HepG2 (cell line): ENCODE measurements around the gene MPIG6B. TPM values are rescaled to one million over a fixed set of nuclear protein-coding genes. Genes with fewer than 3 reads are reported as not detected.

Source experiments
- CREB3 ChIP-seq: sonication (generic); formaldehyde crosslinking; IDR thresholded peaks from 2 replicates; pipeline ENCODE4 v1.5.0; 2020; ENCODE audit warnings: missing genetic modification reagents
- E2F1 ChIP-seq: sonication (generic); formaldehyde crosslinking; IDR thresholded peaks from 2 replicates; pipeline ENCODE4 v1.5.0; 2020; ENCODE audit warnings: missing genetic modification reagents
- HIC2 ChIP-seq: sonication (generic); formaldehyde crosslinking; IDR thresholded peaks from 2 replicates; pipeline ENCODE4 v1.9.0; 2022; ENCODE audit warnings: low read depth, missing genetic modification reagents
- IRF1 ChIP-seq: sonication (generic); formaldehyde crosslinking; IDR thresholded peaks from 2 replicates; pipeline ENCODE4 v1.4.0; 2020; ENCODE audit warnings: low read depth, mild to moderate bottlenecking, missing genetic modification reagents
- KDM2A ChIP-seq: sonication (generic); formaldehyde crosslinking; IDR thresholded peaks from 2 replicates; pipeline ENCODE4 v1.4.0; 2020; ENCODE audit warnings: low read depth, missing genetic modification reagents, borderline replicate concordance
- MTF2 ChIP-seq: sonication (generic); formaldehyde crosslinking; IDR thresholded peaks from 2 replicates; pipeline ENCODE4 v1.5.0; 2020; ENCODE audit warnings: missing genetic modification reagents, borderline replicate concordance
- RBFOX2 ChIP-seq: fragments of 200-400 bp; formaldehyde crosslinking; IDR thresholded peaks from 2 replicates; pipeline ENCODE4 v1.6.1; 2017; ENCODE audit warnings: low read depth, mild to moderate bottlenecking, low read length
- SIX4 ChIP-seq: sonication (generic); formaldehyde crosslinking; IDR thresholded peaks from 2 replicates; pipeline ENCODE4 v1.4.0; 2020; ENCODE audit warnings: missing genetic modification reagents
- SMARCC2 ChIP-seq: fragments of 450-650 bp; IDR thresholded peaks from 2 replicates; pipeline ENCODE4 v1.6.1; 2017; ENCODE audit warnings: antibody characterized with exemption, mild to moderate bottlenecking
- ZBTB2 ChIP-seq: sonication (generic); formaldehyde crosslinking; IDR thresholded peaks from 2 replicates; pipeline ENCODE4 v1.8.0; 2022; ENCODE audit warnings: low read depth, missing genetic modification reagents
- ZBTB34 ChIP-seq: sonication (generic); formaldehyde crosslinking; IDR thresholded peaks from 2 replicates; pipeline ENCODE4 v1.8.0; 2022; ENCODE audit warnings: mild to moderate bottlenecking, missing genetic modification reagents
- ZBTB39 ChIP-seq: sonication (generic); formaldehyde crosslinking; IDR thresholded peaks from 2 replicates; pipeline ENCODE4 v1.5.0; 2020; ENCODE audit warnings: missing genetic modification reagents
- ZMYM2 ChIP-seq: sonication (generic); formaldehyde crosslinking; IDR thresholded peaks from 2 replicates; pipeline ENCODE4 v1.8.0; 2022; ENCODE audit warnings: mild to moderate bottlenecking, missing genetic modification reagents
- ZNF460 ChIP-seq: sonication (generic); formaldehyde crosslinking; IDR thresholded peaks from 2 replicates; pipeline ENCODE4 v1.5.1; 2020; ENCODE audit warnings: missing genetic modification reagents, mild to moderate bottlenecking, borderline replicate concordance
- ZNF615 ChIP-seq: sonication (generic); formaldehyde crosslinking; IDR thresholded peaks from 2 replicates; pipeline ENCODE4 v1.5.0; 2020; ENCODE audit warnings: mild to moderate bottlenecking, missing genetic modification reagents, borderline replicate concordance
- ZNF781 ChIP-seq: sonication (generic); formaldehyde crosslinking; IDR thresholded peaks from 2 replicates; pipeline ENCODE4 v1.5.1; 2020; ENCODE audit warnings: borderline replicate concordance, mild to moderate bottlenecking, missing genetic modification reagents; ENCODE audit errors: not compliant biosample characterization
- polyA plus RNA-seq, 8 experiments: library from polyadenylated mRNA; depleted of rRNA in 3 of 8; stranded (reverse) in 7 of 8; unstranded in 1 of 8; fragments of >200 nt; fragmentation: Illumina TruSeq in 4 of 8; extraction: Trizol in 4 of 8; gene quantifications; 2 replicates each; pipeline versions ENCODE4 v1.2.1 to v1.2.3, GENCODE V29; 2011 to 2016; ENCODE audit warnings: low read depth in 4 of 8, missing spikeins in 1 of 8, mixed read lengths in 1 of 8; ENCODE audit not compliant: insufficient read depth in 1 of 8
- total RNA-seq, 5 experiments: library from RNA; depleted of rRNA; stranded (reverse); fragments of >200 nt; fragmentation: Illumina TruSeq; extraction: Trizol; gene quantifications; 2 replicates each; pipeline ENCODE4 v1.2.3, GENCODE V29; 2016; ENCODE audit warnings: low read depth in 1 of 5
- TF ChIP-seq, protein P1 (sequence below): sonication (generic); formaldehyde crosslinking; IDR thresholded peaks from 2 replicates; pipeline ENCODE4 v1.9.0; 2021; ENCODE audit warnings: missing genetic modification reagents, mild to moderate bottlenecking, borderline replicate concordance

MPIG6B gene
- total and polyA plus RNA-seq, 2 of the 13 experiments (the other 11 are each of a cell fraction or from before 2014, with no cell fraction given): not detected

DNA sequence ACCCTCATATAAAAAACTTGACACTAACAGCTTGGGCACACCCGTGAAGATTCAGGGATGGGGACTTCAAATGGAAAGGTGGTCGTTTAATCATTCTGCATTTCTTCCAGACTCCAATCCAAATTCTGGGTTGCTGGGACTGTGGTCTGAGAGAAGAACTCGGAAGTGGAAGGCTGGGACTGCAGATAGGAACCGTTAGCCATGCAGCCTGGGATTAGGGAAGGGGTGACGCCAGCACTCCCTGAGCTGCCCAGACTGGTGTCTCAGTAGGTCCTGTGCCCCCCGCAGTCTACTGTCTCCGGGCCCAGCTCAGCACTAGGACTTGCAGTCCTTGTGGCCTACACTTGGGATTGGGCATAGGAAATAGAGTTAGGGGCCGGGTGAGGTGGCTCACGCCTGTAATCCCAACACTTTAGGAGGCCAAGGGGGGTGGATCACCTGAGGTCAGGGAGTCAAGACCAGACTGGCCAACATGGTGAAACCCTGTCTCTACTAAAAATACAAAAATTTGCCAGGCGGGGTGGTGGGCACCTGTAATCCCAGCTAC lies 13.7 kb downstream of the MPIG6B start (continued):
- TF ChIP-seq E2F1 (CRISPR knock-in tag): no peak
- TF ChIP-seq ZNF460 (CRISPR knock-in tag): no peak; the same call in none of the 2 replicates
- TF ChIP-seq MTF2 (CRISPR knock-in tag): no peak; the same call in 1 of the 2 replicates
- TF ChIP-seq ZBTB34 (CRISPR knock-in tag): no peak
- TF ChIP-seq ZNF615 (CRISPR knock-in tag): peak; percentile 47; the same call in 1 of the 2 replicates
- TF ChIP-seq RBFOX2: no peak
- TF ChIP-seq ZBTB2 (CRISPR knock-in tag): no peak
- no peak for TF ChIP-seq CREB3
- 0 out of 2 replicates have a peak, but pooled peaks have one; percentile 19 for TF ChIP-seq HIC2 (CRISPR knock-in tag)
- no peak for TF ChIP-seq SIX4 (CRISPR knock-in tag)
- TF ChIP-seq IRF1 (CRISPR knock-in tag): no peak
- no peak for TF ChIP-seq KDM2A
- no peak for TF ChIP-seq ZBTB39
- TF ChIP-seq, protein P1, sequence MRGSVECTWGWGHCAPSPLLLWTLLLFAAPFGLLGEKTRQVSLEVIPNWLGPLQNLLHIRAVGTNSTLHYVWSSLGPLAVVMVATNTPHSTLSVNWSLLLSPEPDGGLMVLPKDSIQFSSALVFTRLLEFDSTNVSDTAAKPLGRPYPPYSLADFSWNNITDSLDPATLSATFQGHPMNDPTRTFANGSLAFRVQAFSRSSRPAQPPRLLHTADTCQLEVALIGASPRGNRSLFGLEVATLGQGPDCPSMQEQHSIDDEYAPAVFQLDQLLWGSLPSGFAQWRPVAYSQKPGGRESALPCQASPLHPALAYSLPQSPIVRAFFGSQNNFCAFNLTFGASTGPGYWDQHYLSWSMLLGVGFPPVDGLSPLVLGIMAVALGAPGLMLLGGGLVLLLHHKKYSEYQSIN (CRISPR knock-in tag): no peak
- TF ChIP-seq SMARCC2: no peak
- TF ChIP-seq ZMYM2 (CRISPR knock-in tag): no peak
- TF ChIP-seq ZNF781 (CRISPR knock-in tag): no peak
